GM19025 (cell line): ENCODE measurements around the gene SLC39A9.
"Not testable (repeated sequence)": the region's sequence is repeated elsewhere in the genome, so short reads cannot be mapped to it uniquely, and the experiment has no call there.

ENCODE experiments used
- ATAC-seq: cut with Tn5 transposase; IDR thresholded peaks from one replicate; pipeline ENCODE4 v1.9.1; 2021; ENCODE audit warnings: mild to moderate bottlenecking, low read depth, moderate library complexity; ENCODE audit not compliant: unreplicated experiment

SLC39A9 gene

DNA sequence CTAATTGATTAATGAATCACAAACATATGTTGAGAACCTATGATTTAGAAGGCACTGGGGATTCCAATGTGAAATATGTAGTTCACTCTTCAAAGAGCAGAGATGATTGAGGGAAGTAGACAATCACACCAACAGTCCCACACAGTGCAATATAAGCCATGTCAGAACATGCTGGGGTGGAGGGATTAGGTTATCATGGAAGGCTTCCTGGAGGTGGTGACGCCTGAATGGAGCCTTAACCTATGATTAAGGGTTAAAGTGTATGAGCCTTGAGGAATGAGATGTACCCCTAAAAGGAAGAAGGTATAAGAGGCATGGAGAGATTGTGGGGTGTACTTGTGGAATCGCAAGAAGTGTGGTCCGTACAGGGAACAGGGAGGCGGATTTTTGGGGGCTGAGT lies 31.7 kb upstream of the SLC39A9 start:
- no peak for ATAC-seq

DNA sequence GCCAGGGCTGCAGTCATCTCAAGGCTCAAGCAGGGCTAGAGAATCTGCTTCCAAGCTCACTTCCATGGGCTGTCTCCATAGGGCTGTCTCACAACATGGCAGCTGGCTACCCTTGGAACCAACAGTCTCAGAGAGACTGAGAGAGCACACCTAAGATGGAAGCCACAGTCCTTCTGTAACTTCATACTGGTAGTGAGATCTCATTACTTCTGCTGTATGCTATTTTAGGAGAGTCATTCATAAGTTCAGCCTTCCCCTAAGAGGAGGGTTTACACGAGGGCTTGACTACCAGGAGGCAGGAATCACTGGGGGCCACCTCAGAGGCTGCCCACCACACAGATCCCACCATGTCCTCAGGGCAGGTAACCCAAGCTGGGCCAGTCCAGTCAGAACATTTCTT lies 30.1 kb upstream of the SLC39A9 start:
- no peak for ATAC-seq

DNA sequence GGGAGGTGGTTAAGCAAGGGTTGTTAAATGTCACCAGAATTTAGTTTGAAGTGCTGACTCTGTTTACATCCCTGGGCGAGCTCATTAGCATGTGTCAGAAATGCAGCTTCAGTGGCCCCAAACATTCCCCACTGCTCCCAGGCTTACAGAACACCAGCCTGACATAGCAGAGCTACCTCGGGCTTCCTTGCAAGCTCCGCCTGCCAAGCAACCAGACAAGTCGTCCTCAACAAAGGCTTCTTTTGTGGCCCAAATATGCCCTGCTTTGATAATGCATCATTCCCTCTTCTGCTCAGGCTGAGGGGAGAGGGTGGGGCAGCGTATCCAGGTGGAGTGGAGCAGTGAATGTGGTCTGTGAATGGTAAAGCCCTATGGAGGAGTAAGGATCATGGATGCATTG lies 28.4 kb upstream of the SLC39A9 start:
- ATAC-seq: no peak

DNA sequence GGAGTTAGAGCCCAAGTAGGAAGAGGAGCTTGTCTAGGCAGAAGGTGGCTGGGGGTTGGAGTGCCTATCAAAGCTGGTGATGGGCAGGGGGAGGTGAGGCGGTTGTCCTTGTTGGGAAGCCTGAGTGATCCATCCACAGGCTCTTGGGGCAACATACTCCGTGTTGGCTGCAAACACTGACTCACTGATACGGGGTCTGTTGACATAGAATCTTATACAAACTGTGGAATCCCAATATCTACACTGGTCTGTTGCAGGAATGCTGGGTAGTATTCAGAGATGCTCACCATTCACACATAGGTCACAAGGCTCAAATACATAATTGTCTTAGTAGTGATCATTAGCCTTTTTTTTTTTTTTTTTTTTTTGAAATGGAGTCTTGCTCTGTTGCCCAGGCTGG lies 26.3 kb upstream of the SLC39A9 start:
- ATAC-seq: no peak

DNA sequence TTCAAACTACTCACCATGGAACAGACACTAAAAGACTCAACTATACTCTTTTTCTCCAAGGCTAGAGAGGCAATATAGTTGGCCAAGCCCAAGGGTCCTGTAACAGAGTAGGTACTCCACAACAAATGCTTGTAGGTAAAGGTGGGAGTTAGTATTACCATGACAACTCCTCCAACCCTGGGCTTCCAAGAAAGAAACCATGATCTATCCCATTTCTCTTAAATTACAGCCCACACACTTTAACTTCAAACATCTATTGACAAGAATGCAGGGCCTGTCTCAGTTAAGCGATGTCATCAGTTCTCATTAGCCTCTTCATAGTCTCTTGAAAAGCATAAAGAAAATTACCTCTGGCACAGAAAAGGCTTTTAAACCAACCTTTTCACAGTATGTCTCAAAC lies 25.4 kb upstream of the SLC39A9 start:
- ATAC-seq: no peak

DNA sequence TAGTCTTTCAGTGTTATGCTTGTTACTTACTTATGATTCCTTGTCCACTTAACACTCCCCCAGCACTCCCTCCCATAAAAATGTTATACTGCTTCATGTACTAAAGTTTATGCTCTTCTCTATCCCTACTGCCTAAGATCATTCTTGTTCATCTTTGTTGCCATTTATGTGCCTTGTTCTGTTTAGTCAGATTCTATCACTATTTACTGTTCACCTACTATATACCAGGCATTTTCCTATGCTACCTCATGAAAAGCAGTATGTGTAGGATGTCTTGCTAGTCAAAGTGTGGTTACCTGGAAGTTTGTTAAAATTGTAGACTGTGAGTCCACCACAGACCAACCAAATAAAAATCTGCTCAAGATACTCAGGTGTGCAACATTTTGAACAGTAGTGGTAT lies 24.3 kb upstream of the SLC39A9 start:
- ATAC-seq: no peak

DNA sequence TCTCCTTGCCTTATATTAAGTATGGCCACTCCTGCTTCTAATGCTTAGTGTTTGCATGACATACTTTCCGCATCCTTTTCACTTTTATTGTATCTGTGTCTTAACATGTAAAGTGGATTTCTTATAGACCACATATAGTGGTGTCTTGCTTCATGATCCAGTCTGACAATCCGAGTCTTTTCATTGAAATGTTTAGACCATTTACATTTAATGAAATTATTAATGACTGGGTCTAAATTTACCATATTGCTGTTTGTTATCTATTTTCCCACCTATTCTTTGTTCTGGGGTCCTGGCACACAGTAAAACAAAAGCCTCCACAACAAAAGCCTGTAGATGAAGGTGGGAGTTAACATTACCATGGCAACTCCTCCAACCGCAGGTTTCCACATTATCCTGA lies 23.3 kb upstream of the SLC39A9 start:
- no peak for ATAC-seq

DNA sequence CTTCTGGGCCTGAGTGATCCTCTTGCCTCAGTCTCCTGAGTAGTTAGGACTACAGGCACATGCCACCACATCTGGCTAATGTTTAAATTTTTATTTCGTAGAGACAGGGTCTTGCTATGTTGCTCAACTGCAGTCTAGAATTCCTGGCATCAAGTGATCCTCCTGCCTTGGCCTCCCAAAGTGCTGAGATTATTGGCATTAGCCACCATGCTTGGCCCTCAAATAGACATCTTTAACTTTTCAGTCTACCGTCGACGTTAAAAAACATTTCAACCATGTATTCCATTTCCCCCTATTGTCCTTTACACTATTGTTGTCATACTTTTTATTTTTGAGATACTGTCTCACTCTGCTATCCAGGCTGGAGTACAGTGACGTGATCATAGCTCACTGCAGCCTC lies 22.8 kb upstream of the SLC39A9 start:
- no peak for ATAC-seq

DNA sequence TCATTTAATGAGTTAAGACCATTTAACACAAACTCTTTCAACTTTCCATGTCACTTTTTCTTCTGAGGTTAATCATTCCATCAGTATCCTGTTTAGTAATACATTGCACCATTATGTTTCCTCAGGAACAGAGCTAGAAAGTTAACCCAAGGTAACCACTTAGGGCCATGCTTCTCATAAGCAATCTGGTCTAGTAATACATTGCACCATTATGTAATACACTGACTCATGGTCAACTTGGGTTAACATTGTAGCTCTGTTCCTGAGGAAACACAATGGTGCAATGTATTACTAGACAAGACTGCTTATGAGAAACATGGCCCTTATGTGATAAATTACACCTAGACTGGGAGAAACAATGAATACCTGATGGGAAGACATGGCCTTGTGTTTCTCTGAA lies 22.1 kb upstream of the SLC39A9 start:
- ATAC-seq: no peak

DNA sequence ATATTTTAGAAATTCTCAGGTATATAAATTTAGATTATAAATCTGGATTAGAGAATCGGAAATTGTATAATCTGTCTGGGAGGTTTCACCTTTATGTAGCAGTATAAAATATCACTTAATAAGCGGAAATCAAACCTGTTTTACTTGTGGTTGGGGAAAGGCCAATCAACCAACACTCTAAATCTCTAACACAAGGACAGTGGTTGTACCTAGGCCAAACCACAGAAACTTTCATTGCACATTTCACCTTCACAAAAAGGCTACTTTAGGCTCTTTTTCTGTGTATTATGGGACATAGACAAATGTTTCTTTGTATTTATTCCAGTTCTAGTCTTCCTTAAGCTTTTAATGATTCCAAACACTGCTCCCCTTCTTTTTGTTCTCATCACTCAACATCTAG lies 20.2 kb upstream of the SLC39A9 start:
- no peak for ATAC-seq

DNA sequence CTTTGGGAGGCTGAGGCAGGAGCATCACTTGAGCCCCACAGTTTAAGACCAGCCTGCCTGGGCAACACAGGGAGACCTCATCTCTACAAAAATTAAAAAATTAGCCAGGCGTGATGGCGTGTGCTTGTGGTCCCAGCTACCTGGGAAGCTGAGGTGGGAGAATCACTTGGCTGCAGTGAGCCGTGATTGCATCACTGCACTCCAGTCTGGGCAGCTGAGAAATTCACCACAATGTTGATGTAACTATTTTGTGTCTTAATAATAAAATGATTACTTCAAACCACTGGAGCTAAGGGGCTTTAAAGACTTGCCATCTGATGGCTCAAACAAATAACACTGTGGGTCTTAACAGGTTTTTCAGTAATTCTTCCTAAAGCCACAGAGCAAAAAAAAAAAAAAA lies 11.2 kb upstream of the SLC39A9 start:
- no peak for ATAC-seq

DNA sequence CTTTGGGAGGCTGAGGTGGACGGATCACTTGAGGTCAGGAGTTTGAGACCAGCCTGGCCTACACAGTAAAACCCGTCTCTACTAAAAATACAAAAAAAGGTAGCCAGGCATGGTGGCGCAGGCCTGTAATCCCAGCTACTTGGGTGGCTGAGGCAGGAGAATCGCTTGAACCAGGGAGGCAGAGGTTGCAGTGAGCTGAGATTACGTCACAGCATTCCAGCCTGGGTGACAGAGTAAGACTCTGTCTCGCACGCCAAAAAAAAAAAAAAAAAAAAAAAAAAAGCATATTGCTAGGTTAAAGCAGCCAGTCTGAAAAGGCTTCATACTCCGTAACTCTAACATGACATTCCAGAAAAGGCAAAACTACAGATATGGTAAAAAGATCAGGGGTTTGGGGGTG lies 7.1 kb upstream of the SLC39A9 start:
- not testable (repeated sequence) for ATAC-seq

DNA sequence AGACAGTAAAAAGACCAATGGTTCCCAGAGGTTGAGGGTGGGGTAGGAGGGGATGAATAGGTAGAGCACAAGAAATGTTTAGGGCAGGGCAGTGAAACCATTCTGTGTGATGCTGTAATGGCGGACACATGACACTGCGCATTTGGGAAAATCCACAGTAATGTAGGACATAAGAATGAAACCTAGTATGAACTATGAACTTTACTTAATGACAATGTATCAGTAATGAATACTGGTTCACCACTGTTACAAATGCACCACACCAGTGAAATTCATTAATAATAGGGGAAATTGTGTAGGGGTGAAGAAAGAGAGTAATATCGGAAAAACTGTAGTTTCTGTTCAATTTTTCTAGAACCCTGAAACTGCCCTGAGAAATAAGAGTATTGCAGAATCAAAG lies 6.0 kb upstream of the SLC39A9 start:
- ATAC-seq: no peak

DNA sequence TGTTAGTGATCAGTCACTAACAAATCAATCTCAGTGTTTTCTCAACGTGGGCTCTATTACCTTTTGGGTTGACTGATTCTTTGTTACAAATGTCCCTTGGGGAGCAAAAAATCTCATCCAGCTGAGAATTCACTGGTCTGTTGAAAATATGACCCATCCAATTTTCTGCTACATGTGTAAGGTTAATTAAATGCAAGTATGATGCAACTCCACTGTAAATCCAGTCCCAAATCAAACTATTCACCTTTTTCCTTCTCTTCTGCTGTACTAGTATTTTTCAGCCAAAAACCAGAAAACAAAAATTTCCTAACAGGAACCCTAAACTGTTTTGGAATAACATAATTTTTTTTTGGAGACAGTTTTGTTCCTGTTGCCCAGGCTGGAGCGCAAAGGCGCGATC lies 2.6 kb upstream of the SLC39A9 start:
- ATAC-seq: no peak

DNA sequence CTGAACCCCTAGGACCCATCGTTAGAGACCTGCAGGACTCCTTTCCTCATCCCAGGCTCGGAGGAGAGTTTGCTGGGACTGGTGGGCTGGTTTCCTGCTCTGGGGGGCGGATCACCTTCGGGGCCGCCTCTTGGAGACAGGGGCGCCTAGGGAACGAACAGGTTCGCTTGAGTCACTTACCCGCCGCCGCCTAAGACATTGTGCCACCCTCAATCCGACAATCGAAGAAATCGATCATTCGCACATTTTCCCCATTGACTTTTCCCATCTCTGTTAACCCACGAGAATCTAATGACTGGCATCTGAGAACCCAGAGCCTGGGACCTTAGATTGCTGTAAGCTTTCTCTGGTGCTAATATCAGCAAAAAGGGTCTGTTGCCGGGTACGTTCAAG lies 322 bp downstream of the SLC39A9 start:
- ATAC-seq: peak; percentile 1

DNA sequence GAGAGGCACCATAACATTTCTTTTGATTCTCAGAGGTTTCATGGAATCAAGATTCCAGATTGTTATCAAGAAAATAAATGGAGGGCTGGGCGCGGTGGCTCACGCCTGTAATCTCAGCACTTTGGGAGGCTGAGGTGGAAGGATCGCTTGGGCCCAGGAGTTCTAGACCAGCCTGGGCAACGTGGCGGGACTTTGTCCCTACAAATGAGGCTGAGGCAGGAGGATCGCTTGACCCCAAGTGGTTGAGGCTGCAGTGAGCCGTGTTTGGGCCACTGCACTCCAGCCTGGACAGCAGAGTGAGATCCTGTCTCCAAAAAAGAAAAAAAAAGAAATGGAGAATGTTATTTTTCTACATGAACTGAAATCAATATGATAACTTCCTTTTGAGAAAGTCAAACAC lies 1.3 kb downstream of the SLC39A9 start:
- ATAC-seq: no peak

DNA sequence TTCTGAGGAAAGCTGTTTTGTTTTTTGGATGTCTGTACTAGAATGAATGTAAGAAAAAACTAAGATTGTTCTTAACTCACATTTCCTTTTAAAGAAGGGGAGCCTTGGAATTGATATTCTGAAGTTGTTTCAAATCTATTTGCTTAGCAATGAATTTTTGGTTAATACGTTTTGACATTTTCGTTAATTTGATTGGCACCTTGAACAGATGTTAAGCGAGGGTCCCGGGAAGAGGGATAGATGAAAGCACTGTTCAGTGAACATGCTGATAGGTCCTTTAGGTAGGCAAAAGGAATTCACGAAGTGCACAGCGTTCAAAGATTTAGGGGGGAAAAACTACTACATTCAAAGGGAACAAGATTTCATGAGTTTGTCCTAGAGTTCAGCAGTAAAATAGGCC lies 1.7 kb downstream of the SLC39A9 start:
- no peak for ATAC-seq

DNA sequence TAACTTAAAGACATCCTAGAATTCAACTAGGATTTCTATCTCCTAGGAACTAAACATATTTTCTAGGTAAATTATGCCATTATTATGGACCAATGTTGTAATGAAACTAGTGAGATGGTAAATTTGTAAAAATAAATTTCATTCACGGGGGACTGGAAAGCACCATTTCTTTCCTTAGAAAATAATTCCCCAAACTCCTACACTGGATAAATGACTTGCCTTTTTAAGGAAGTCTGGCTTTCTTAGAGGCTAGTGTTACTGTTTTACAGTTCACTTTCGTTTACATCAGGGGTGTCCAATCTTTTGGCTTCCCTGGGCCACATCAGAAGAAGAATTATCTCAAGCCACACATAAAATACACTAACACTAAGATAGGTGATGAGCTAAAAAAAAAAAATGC lies 3.3 kb downstream of the SLC39A9 start:
- ATAC-seq: no peak

DNA sequence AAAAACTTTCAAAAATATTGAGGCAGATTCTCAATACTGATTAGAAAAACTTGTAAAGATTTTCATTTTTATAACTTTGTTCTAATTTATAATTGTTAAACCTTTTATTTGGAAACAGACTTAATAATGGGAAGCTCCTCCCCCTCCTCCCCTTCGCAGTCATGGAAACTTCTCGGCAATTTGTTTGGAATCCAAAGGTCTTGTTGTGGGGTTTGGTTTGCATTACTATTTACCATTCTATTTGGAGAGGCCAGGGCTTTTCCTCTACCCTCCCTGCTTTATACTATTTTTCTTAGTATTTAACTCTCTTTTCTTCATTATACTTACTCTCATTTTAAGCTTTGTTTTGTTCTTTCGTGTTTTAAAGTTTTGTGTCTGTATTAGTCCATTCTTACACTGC lies 6.0 kb downstream of the SLC39A9 start:
- ATAC-seq: no peak

DNA sequence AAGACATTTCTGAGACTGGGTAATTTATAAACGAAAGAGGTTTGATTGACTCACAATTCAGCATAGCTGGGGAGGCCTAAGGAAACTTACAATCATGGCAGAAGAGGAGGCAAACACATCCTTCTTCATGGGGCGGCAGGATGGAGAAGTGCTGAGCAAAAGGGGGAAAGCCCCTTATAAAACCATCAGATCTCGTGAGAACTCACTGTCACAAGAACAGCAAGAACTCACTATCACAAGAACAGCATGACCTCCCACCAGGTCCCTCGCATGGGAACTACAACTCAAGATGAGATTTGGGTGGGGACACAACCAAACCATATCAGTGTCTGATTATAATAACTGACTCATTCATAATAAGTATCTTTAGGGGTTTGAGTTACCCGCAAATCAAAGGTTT lies 6.4 kb downstream of the SLC39A9 start:
- ATAC-seq: no peak

DNA sequence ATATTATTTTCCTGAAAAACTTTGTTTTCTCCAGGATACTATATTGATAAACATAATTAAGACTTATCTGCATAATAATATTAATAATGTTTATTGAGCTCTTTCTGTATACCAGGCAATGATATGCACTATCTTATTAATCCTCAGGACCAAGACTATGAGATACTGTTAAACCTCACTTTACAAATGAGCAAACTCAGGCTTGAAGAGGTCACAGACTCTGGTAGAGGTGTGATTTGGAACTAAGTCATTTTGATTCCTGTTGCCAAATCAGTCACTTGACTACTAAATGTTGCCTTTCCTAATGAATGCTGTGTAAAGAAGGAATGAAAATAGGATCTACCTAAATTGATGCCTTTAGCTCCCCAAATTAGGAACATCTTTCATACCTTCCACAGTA lies 7.3 kb downstream of the SLC39A9 start:
- ATAC-seq: no peak

DNA sequence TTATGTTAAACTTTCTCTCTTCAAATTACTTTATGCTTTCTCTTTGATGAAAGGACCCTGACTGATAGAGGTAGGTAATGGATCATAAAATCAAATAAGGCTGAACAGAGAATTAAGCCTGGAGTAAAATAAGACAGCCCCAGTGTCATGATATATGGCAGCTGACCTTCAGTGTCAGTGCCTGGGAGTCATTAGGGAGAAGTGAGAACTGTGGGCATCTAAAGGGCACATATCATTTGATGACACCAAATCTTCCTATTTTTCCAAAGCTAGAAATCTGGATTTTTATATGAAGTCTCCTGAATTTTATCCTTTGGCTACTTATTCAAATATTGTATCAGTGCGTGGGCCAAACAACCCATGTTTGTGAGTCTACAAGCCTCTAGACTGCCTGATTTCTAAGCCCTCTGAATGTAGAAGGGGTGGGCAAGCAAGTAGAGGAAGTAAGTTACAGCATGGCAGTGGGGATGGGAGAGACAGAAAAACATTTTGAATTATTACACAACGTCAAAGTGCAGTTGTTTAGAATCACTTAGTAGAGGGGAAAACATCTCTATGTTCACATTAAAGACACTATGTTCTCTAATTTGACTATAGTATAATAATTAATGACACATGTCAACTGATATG lies 10.0 kb downstream of the SLC39A9 start:
- no peak for ATAC-seq

DNA sequence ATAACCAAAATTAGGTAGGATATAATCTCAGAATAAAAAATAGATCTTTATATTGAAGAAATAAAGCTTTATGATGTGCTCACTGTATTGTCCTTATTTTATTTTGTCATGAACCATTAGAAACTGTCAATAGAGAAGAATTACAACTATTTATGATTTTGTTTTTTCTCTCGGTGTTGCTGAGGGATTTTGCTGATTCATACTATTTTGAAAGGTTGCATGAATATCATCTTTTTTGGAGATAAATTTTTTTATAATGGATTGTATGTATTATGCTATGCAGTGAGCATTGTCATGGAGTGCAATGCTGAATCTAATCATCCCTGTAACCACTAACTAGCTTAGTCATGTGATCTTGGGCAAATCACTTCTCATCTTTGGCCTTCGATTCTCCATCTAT lies 15.0 kb downstream of the SLC39A9 start:
- no peak for ATAC-seq
